CD14-positive monocyte (primary cell): Measurements from ENCODE around the gene GPR37L1. TPM values are rescaled to one million over a fixed set of nuclear protein-coding genes. Genes with fewer than 3 reads are reported as not detected.

Experiments
- DNase-seq, 3 donors: peaks; one replicate each; pipeline ENCODE4 v3.0.0-alpha.2; 2011 to 2022
- H2AFZ ChIP-seq: 2 replicates; pipeline ENCODE4 v1.6.0; 2012; ENCODE audit warnings: mild to moderate bottlenecking, low read depth, low read length, inconsistent platforms; ENCODE audit not compliant: insufficient read depth, poor library complexity, severe bottlenecking
- H3K27ac ChIP-seq, 2 donors: 1 replicate in 1 of 2; 2 replicates in 1 of 2; pipeline ENCODE4 v1.5.1; 2012 to 2013; ENCODE audit warnings: low read length in 2 of 2, control low read depth in 1 of 2, inconsistent platforms in 1 of 2, low read depth in 1 of 2, mild to moderate bottlenecking in 1 of 2
- H3K27me3 ChIP-seq, 2 donors: one replicate each; pipeline versions ENCODE4 v1.6.0 to v1.6.1; 2011 to 2013; ENCODE audit warnings: low read length in 2 of 2; ENCODE audit not compliant: control insufficient read depth in 2 of 2, insufficient read depth in 2 of 2
- H3K36me3 ChIP-seq, 2 donors: replicated peaks in 1 of 2; 1 replicate in 1 of 2; 2 replicates in 1 of 2; pipeline versions ENCODE4 v1.5.1 to v1.6.1; 2012 to 2013; ENCODE audit warnings: low read length in 2 of 2, control low read depth in 1 of 2, inconsistent platforms in 1 of 2, mild to moderate bottlenecking in 1 of 2; ENCODE audit not compliant: insufficient read depth in 2 of 2, control insufficient read depth in 1 of 2
- H3K4me1 ChIP-seq, 2 donors: 1 replicate in 1 of 2; 2 replicates in 1 of 2; pipeline versions ENCODE4 v1.5.1 to v1.6.1; 2012 to 2013; ENCODE audit warnings: low read length in 2 of 2, control low read depth in 1 of 2, inconsistent platforms in 1 of 2, mild to moderate bottlenecking in 1 of 2, moderate library complexity in 1 of 2; ENCODE audit not compliant: insufficient read depth in 2 of 2, control insufficient read depth in 1 of 2
- H3K4me2 ChIP-seq: replicated peaks from 2 replicates; pipeline ENCODE3; 2012; ENCODE audit warnings: low read length, moderate library complexity, mild to moderate bottlenecking; ENCODE audit not compliant: poor library complexity, severe bottlenecking; ENCODE audit errors: extremely low read depth
- H3K4me3 ChIP-seq, 3 experiments: fragments of 200-600 bp in 1 of 3; sonication (generic) in 1 of 3; replicated peaks in 1 of 3; 1 replicate in 2 of 3; 2 replicates in 1 of 3; pipeline ENCODE4 v1.5.1; 2011 to 2013; ENCODE audit warnings: low read length in 3 of 3, mild to moderate bottlenecking in 3 of 3, control low read depth in 2 of 3, low read depth in 2 of 3, inconsistent platforms in 1 of 3, moderate library complexity in 1 of 3
- H3K79me2 ChIP-seq: 2 replicates; pipeline ENCODE4 v1.6.0; 2012; ENCODE audit warnings: mild to moderate bottlenecking, control low read depth, inconsistent platforms, low read length, moderate library complexity; ENCODE audit not compliant: insufficient read depth
- H3K9ac ChIP-seq: 2 replicates; pipeline ENCODE4 v1.6.0; 2017; ENCODE audit warnings: low read length, mild to moderate bottlenecking; ENCODE audit not compliant: insufficient read depth, poor library complexity, severe bottlenecking
- H3K9me3 ChIP-seq, 2 donors: replicated peaks in 1 of 2; 1 replicate in 1 of 2; 2 replicates in 1 of 2; pipeline versions ENCODE4 v1.5.1 to v1.6.1; 2012 to 2013; ENCODE audit warnings: low read length in 2 of 2, control low read depth in 1 of 2; ENCODE audit not compliant: control insufficient read depth in 1 of 2, insufficient read depth in 1 of 2
- H4K20me1 ChIP-seq: 2 replicates; pipeline ENCODE4 v1.6.0; 2012; ENCODE audit warnings: mild to moderate bottlenecking, low read length, control low read depth, moderate library complexity; ENCODE audit not compliant: insufficient read depth
- H3K27ac Mint-ChIP-seq, 7 donors: one replicate each; pipeline ENCODE4 v1.8.0; 2020; ENCODE audit warnings: mild to moderate bottlenecking in 7 of 7, mixed read lengths in 7 of 7, moderate library complexity in 6 of 7, inconsistent platforms in 2 of 7
- H3K27me3 Mint-ChIP-seq, 3 donors: one replicate each; pipeline ENCODE4 v1.8.0; 2021 to 2022; ENCODE audit warnings: low read depth in 3 of 3, mild to moderate bottlenecking in 3 of 3, mixed read lengths in 3 of 3, moderate library complexity in 3 of 3, inconsistent platforms in 1 of 3
- H3K36me3 Mint-ChIP-seq, 2 donors: one replicate each; pipeline ENCODE4 v1.8.0; 2020; ENCODE audit warnings: mixed read lengths in 2 of 2, inconsistent platforms in 1 of 2, mild to moderate bottlenecking in 1 of 2
- H3K4me1 Mint-ChIP-seq: one replicate; pipeline ENCODE4 v1.8.0; 2020; ENCODE audit warnings: mild to moderate bottlenecking, mixed read lengths
- H3K4me3 Mint-ChIP-seq, 2 donors: one replicate each; pipeline ENCODE4 v1.8.0; 2020; ENCODE audit warnings: mild to moderate bottlenecking in 2 of 2, mixed read lengths in 2 of 2, moderate library complexity in 1 of 2
- H3K9me3 Mint-ChIP-seq, 7 donors: one replicate each; pipeline ENCODE4 v1.8.0; 2020 to 2022; ENCODE audit warnings: mixed read lengths in 7 of 7, mild to moderate bottlenecking in 6 of 7, moderate library complexity in 6 of 7, inconsistent platforms in 2 of 7
- CTCF ChIP-seq: fragments of 200-600 bp; IDR thresholded peaks from one replicate; pipeline ENCODE4 v1.8.0; 2022; ENCODE audit warnings: antibody characterized with exemption, mild to moderate bottlenecking
- WGBS: methylation state at CpG from one replicate; pipeline ENCODE4 v1.1.5; 2013; ENCODE audit warnings: missing lambda C conversion rate; ENCODE audit not compliant: insufficient coverage; 5-methylcytosine and 5-hydroxymethylcytosine counted together
- intact Hi-C, 2 donors: fragments of 100-400 bp; cut with micrococcal nuclease; formaldehyde crosslinking; loops; one replicate each; pipeline versions ENCODE4 v1.15.0 to v1.15.1; 2023
- polyA plus RNA-seq, 3 donors: library from polyadenylated mRNA; depleted of rRNA in 1 of 3; unstranded in 2 of 3; stranded (reverse) in 1 of 3; fragments of 300-500 nt in 2 of 3; fragments of >200 nt in 1 of 3; fragmentation: Illumina TruSeq in 2 of 3; gene quantifications; 1 replicate in 2 of 3; 2 replicates in 1 of 3; pipeline ENCODE4 v1.2.3, GENCODE V29; 2012 to 2021

Gene GPR37L1
- polyA plus RNA-seq, 3 donors, result 0.06 to 0.13 TPM; not detected in 1

GRCh38 chr1:202093858-202094257 is 28.9 kb upstream of the GPR37L1 start:
- Histone ChIP-seq H3K27me3 (no peaks in the 10 kb centered on the region), H3K9me3 (no peaks in the 10 kb centered on the region), H3K27ac (no peak overlapping the region), H3K4me2 (no peak overlapping the region), H2AFZ (no peak overlapping the region), H3K9ac (no peak overlapping the region), H3K4me3 (no peak overlapping the region), H3K4me1 (no peaks in the 10 kb centered on the region), H3K79me2 (no peaks in the 10 kb centered on the region), H4K20me1 (no peaks in the 10 kb centered on the region), H3K36me3 (no peaks in the 10 kb centered on the region)
- no peaks in the 10 kb centered on the region for H3K36me3 Mint-ChIP-seq
- no peak for DNase-seq
- H3K4me1 Mint-ChIP-seq, result no peaks in the 10 kb centered on the region
- 99% methylated on average over 4 of the region's 6 CpGs for WGBS
- intact Hi-C loops, result no loop called here
- peaks cover 3 to 10% (median 8%) of the 10 kb centered on the region in 3 donors for H3K27me3 Mint-ChIP-seq
- peaks cover 0 to 1% (median 0%) of the 10 kb centered on the region in 7 donors for H3K9me3 Mint-ChIP-seq
- H3K4me3 Mint-ChIP-seq, result no peak overlapping the region
- no peak for TF ChIP-seq CTCF
- H3K27ac Mint-ChIP-seq, result peak overlapping the region in 1 of 7 donors; percentile 3

GRCh38 chr1:202101184-202101583 is 21.5 kb upstream of the GPR37L1 start:
- no peak overlapping the region for H2AFZ ChIP-seq
- no peaks in the 10 kb centered on the region for H3K79me2 ChIP-seq
- no peak overlapping the region for H3K4me2 ChIP-seq
- no peak overlapping the region for H3K4me3 Mint-ChIP-seq
- no peaks in the 10 kb centered on the region for H3K9me3 ChIP-seq
- no peak overlapping the region for H3K4me3 ChIP-seq
- H3K27ac Mint-ChIP-seq, result peak overlapping the region in 1 of 7 donors; percentile 6
- peaks cover 0 to 6% (median 2%) of the 10 kb centered on the region in 3 donors for H3K27me3 Mint-ChIP-seq
- 45% methylated on average over 1 of the region's 4 CpGs for WGBS
- no peaks in the 10 kb centered on the region for H3K36me3 Mint-ChIP-seq
- peaks cover 0 to 4% of the 10 kb centered on the region in 2 donors for H3K4me1 ChIP-seq
- H3K9me3 Mint-ChIP-seq, result no peaks in the 10 kb centered on the region
- H4K20me1 ChIP-seq, result no peaks in the 10 kb centered on the region
- no peaks in the 10 kb centered on the region for H3K36me3 ChIP-seq
- no peaks in the 10 kb centered on the region for H3K27me3 ChIP-seq
- DNase-seq, result no peak
- intact Hi-C loops, result no loop called here
- H3K27ac ChIP-seq, result no peak overlapping the region
- no peak overlapping the region for H3K9ac ChIP-seq
- no peaks in the 10 kb centered on the region for H3K4me1 Mint-ChIP-seq
- no peak for TF ChIP-seq CTCF
